Gastrocnemius medialis (tissue), 4 donors: ENCODE measurements around the gene SORBS2. TPM values are rescaled to one million over a fixed set of nuclear protein-coding genes. Genes with fewer than 3 reads are reported as not detected.

Source experiments
- ATAC-seq, 2 donors: fragments of 150-250 bp; one replicate each; pipeline ENCODE4 v1.9.1; 2016
- DNase-seq, 2 donors: peaks; one replicate each; pipeline ENCODE4 v3.0.0-alpha.2; 2019
- H3K27ac ChIP-seq, 4 donors: fragments of 200-600 bp; sonication (generic); 1 replicate in 1 of 4; 2 replicates in 3 of 4; pipeline ENCODE4 v1.5.1; 2016 to 2018; ENCODE audit warnings: mild to moderate bottlenecking in 2 of 4, moderate library complexity in 1 of 4
- H3K27me3 ChIP-seq, 3 donors: fragments of 200-600 bp; sonication (generic) in 2 of 3; 1 replicate in 1 of 3; 2 replicates in 2 of 3; pipeline versions ENCODE4 v1.5.1 to v1.6.0; 2016 to 2019; ENCODE audit warnings: mild to moderate bottlenecking in 1 of 3, moderate library complexity in 1 of 3
- H3K36me3 ChIP-seq, 2 donors: fragments of 200-600 bp; sonication (generic) in 1 of 2; one replicate each; pipeline ENCODE4 v1.5.1; 2017 to 2018
- H3K4me1 ChIP-seq, 2 donors: fragments of 200-600 bp; sonication (generic) in 1 of 2; one replicate each; pipeline ENCODE4 v1.5.1; 2016 to 2017; ENCODE audit warnings: mild to moderate bottlenecking in 2 of 2
- H3K4me3 ChIP-seq, 4 donors: fragments of 200-600 bp; sonication (generic) in 3 of 4; 1 replicate in 1 of 4; 2 replicates in 3 of 4; pipeline ENCODE4 v1.5.1; 2016 to 2019; ENCODE audit warnings: mild to moderate bottlenecking in 2 of 4
- H3K9me3 ChIP-seq, 3 donors: fragments of 200-600 bp; sonication (generic) in 2 of 3; 1 replicate in 1 of 3; 2 replicates in 2 of 3; pipeline ENCODE4 v1.5.1; 2016 to 2019
- CTCF ChIP-seq, 5 experiments: fragments of 450-650 bp in 3 of 5; fragments of 200-600 bp in 2 of 5; sonication (generic) in 2 of 5; IDR thresholded peaks in 4 of 5; conservative IDR thresholded peaks in 1 of 5; 1 replicate in 4 of 5; 2 replicates in 1 of 5; pipeline ENCODE4 v1.5.1; 2016 to 2019; ENCODE audit warnings: antibody characterized with exemption in 5 of 5, mild to moderate bottlenecking in 3 of 5, moderate library complexity in 3 of 5
- POLR2A ChIP-seq, 2 donors: fragments of 450-650 bp; IDR thresholded peaks; one replicate each; pipeline ENCODE4 v1.6.1; 2017; ENCODE audit warnings: antibody characterized with exemption in 2 of 2, mild to moderate bottlenecking in 2 of 2, moderate library complexity in 2 of 2
- in situ Hi-C, 4 donors: fragments of 200-750 bp; cut with MboI; loops; one replicate each; pipeline versions ENCODE4 v1.15.0 to v1.8.0; 2017; ENCODE audit warnings: low sequenced_read_pairs in 4 of 4
- intact Hi-C: fragments of 100-400 bp; cut with DNase I; formaldehyde crosslinking; loops from one replicate; pipeline ENCODE4 v1.15.1; 2023; ENCODE audit warnings: low total_unique reads
- total RNA-seq, 4 donors: library from RNA; depleted of rRNA; stranded (reverse); fragments of >200 nt; gene quantifications; one replicate each; pipeline versions ENCODE4 v1.1.0 to v1.2.3, GENCODE V29; 2016

Gene SORBS2
- total RNA-seq, 4 donors from 2014 or later, result 15.3 to 64.5 (median 17.4) TPM

GRCh38 chr4:185567381-185568376 is 244.3 kb downstream of the SORBS2 start:
- H3K27ac ChIP-seq, result peak overlapping the region; percentile 87 to 93 (median 92)
- no peak for TF ChIP-seq CTCF (IDR thresholded peaks at IDR 0.05 in 4 of 5, conservative IDR thresholded peaks at IDR 0.05 in 1 of 5)
- TF ChIP-seq POLR2A (IDR thresholded peaks at IDR 0.05), result peak; percentile 67 to 69
- DNase-seq (peak; percentile 72 to 80), ATAC-seq (peak; percentile 94 to 96)
- peak overlapping the region; percentile 2 to 21 (median 12) for H3K4me3 ChIP-seq
- no peaks in the 10 kb centered on the region for H3K9me3 ChIP-seq
- H3K36me3 ChIP-seq, result no peaks in the 10 kb centered on the region
- intact Hi-C loops, result loop anchor here (2.0 kb wide), 1 partner anchor 31 kb away; no protein-coding TSS in a partner anchor
- H3K27me3 ChIP-seq, result no peaks in the 10 kb centered on the region
- in situ Hi-C loops, result no loop called here
- peaks cover 52% of the 10 kb centered on the region in 2 donors for H3K4me1 ChIP-seq

GRCh38 chr4:185566972-185567371 is 245.0 kb downstream of the SORBS2 start:
- Histone ChIP-seq H3K9me3 (no peaks in the 10 kb centered on the region), H3K27me3 (no peaks in the 10 kb centered on the region), H3K27ac (peak overlapping the region; percentile 87 to 93 (median 92)), H3K4me1 (peaks cover 49 to 52% of the 10 kb centered on the region in 2 donors), H3K4me3 (peak overlapping the region in 1 of 4 donors; percentile 2), H3K36me3 (no peaks in the 10 kb centered on the region)
- in situ Hi-C loops (no loop called here), intact Hi-C loops (loop anchor here (2.0 kb wide), 1 partner anchor 30 kb away; no protein-coding TSS in a partner anchor)
- DNase-seq (no peak), ATAC-seq (peak; percentile 17 to 31)
- no peak for TF ChIP-seq POLR2A (IDR thresholded peaks at IDR 0.05)
- no peak for TF ChIP-seq CTCF (IDR thresholded peaks at IDR 0.05 in 4 of 5, conservative IDR thresholded peaks at IDR 0.05 in 1 of 5)

GRCh38 chr4:185566425-185566824 is 245.6 kb downstream of the SORBS2 start:
- Histone ChIP-seq H3K4me3 (no peak overlapping the region), H3K4me1 (peaks cover 43 to 48% of the 10 kb centered on the region in 2 donors), H3K9me3 (no peaks in the 10 kb centered on the region), H3K27ac (peak overlapping the region; percentile 87 to 93 (median 92)), H3K27me3 (no peaks in the 10 kb centered on the region), H3K36me3 (no peaks in the 10 kb centered on the region)
- ATAC-seq (no peak), DNase-seq (no peak)
- in situ Hi-C loops (no loop called here), intact Hi-C loops (loop anchor here (2.0 kb wide), 1 partner anchor 30 kb away; no protein-coding TSS in a partner anchor)
- TF ChIP-seq CTCF (IDR thresholded peaks at IDR 0.05 in 4 of 5, conservative IDR thresholded peaks at IDR 0.05 in 1 of 5) (no peak), POLR2A (IDR thresholded peaks at IDR 0.05) (no peak)

- H3K36me3 ChIP-seq, result no peaks in the 10 kb centered on the region
- TF ChIP-seq POLR2A (IDR thresholded peaks at IDR 0.05), result no peak
- TF ChIP-seq CTCF (IDR thresholded peaks at IDR 0.05 in 4 of 5, conservative IDR thresholded peaks at IDR 0.05 in 1 of 5), result no peak
- no peaks in the 10 kb centered on the region for H3K9me3 ChIP-seq
- no peak overlapping the region for H3K4me3 ChIP-seq
- H3K27ac ChIP-seq, result peak overlapping the region in 2 of 4 donors; percentile 87 to 92
- DNase-seq, result no peak
- in situ Hi-C loops, result no loop called here
- ATAC-seq, result no peak
- no peaks in the 10 kb centered on the region for H3K27me3 ChIP-seq
- peaks cover 37 to 44% of the 10 kb centered on the region in 2 donors for H3K4me1 ChIP-seq
- intact Hi-C loops, result loop anchor here (2.0 kb wide), 1 partner anchor 29 kb away; no protein-coding TSS in a partner anchor
Observed at GRCh38 chr4:185565696-185566095, 246.3 kb downstream of the SORBS2 start.
